Calu3 (cell line): ENCODE results near the gene PDE9A. TPM values are rescaled to one million over a fixed set of nuclear protein-coding genes. Genes with fewer than 3 reads are reported as not detected.

Experiments
- BruUV-seq: library from RNA; stranded (reverse); fragments of 400-500 nt; replicated peaks from 2 replicates; lab custom pipeline; 2021; lab: Mats Ljungman, UMichigan
- CTCF ChIA-PET: fragments of 300-600 bp; sonication (Branson Sonifier 250); formaldehyde crosslinking; loops from one replicate; lab custom pipeline; 2022; ENCODE audit warnings: antibody characterized with exemption; lab: Charles Lee
- DNase-seq: peaks from one replicate; pipeline ENCODE4 v3.0.0; 2022
- H3K27ac Mint-ChIP-seq: one replicate; pipeline ENCODE4 v1.8.0; 2022; ENCODE audit warnings: mixed read lengths; ENCODE audit not compliant: unreplicated experiment
- H3K27me3 Mint-ChIP-seq: one replicate; pipeline ENCODE4 v1.8.0; 2022; ENCODE audit warnings: mixed read lengths; ENCODE audit not compliant: unreplicated experiment
- H3K36me3 Mint-ChIP-seq: one replicate; pipeline ENCODE4 v1.8.0; 2022; ENCODE audit warnings: mild to moderate bottlenecking, moderate library complexity, mixed read lengths; ENCODE audit not compliant: insufficient read depth, unreplicated experiment
- H3K4me1 Mint-ChIP-seq: one replicate; pipeline ENCODE4 v1.8.0; 2022; ENCODE audit warnings: mild to moderate bottlenecking, low read depth, mixed read lengths; ENCODE audit not compliant: unreplicated experiment
- H3K4me3 Mint-ChIP-seq: one replicate; pipeline ENCODE4 v1.8.0; 2022; ENCODE audit warnings: mild to moderate bottlenecking, low read depth, moderate library complexity, mixed read lengths; ENCODE audit not compliant: unreplicated experiment
- H3K9me3 Mint-ChIP-seq: one replicate; pipeline ENCODE4 v1.8.0; 2022; ENCODE audit warnings: low read depth, mixed read lengths; ENCODE audit not compliant: unreplicated experiment
- CTCF ChIP-seq: fragments of 200-600 bp; IDR thresholded peaks from one replicate; pipeline ENCODE4 v1.8.0; 2022; ENCODE audit warnings: antibody characterized with exemption; ENCODE audit not compliant: unreplicated experiment
- intact Hi-C: fragments of 100-400 bp; cut with micrococcal nuclease; formaldehyde crosslinking; loops from one replicate; pipeline ENCODE4 v1.10.0; 2022; ENCODE audit not compliant: unreplicated experiment
- total RNA-seq: library from RNA; stranded (reverse); gene quantifications from 2 replicates; pipeline ENCODE4 v1.2.3, GENCODE V29; 2022

PDE9A gene
- total RNA-seq, 1 experiment from 2014 or later, result 10.9 TPM

GRCh38 chr21:42646076-42646825, 7.2 kb upstream of the PDE9A start:
- H3K4me3 Mint-ChIP-seq, result no peak overlapping the region
- no TSS peak for BruUV-seq
- DNase-seq, result no peak
- H3K9me3 Mint-ChIP-seq, result no peaks in the 10 kb centered on the region
- TF ChIP-seq CTCF, result no peak
- peaks cover 28% of the 10 kb centered on the region for H3K27me3 Mint-ChIP-seq
- no peaks in the 10 kb centered on the region for H3K36me3 Mint-ChIP-seq
- no peak overlapping the region for H3K27ac Mint-ChIP-seq
- CTCF ChIA-PET, result no interaction called here
- intact Hi-C loops, result no loop called here
- no peaks in the 10 kb centered on the region for H3K4me1 Mint-ChIP-seq

GRCh38 chr21:42646836-42647235, 6.6 kb upstream of the PDE9A start:
- no peak for TF ChIP-seq CTCF
- Mint-ChIP-seq H3K27ac (no peak overlapping the region), H3K4me3 (no peak overlapping the region), H3K9me3 (no peaks in the 10 kb centered on the region), H3K36me3 (no peaks in the 10 kb centered on the region), H3K27me3 (peaks cover 23% of the 10 kb centered on the region), H3K4me1 (no peaks in the 10 kb centered on the region)
- intact Hi-C loops, result no loop called here
- CTCF ChIA-PET, result no interaction called here
- DNase-seq, result no peak
- BruUV-seq, result no TSS peak

GRCh38 chr21:42648606-42649005, 4.8 kb upstream of the PDE9A start:
- no peak overlapping the region for H3K27ac Mint-ChIP-seq
- H3K9me3 Mint-ChIP-seq, result no peaks in the 10 kb centered on the region
- intact Hi-C loops, result no loop called here
- peaks cover 13% of the 10 kb centered on the region for H3K27me3 Mint-ChIP-seq
- no peak for DNase-seq
- no peaks in the 10 kb centered on the region for H3K4me1 Mint-ChIP-seq
- no peak overlapping the region for H3K4me3 Mint-ChIP-seq
- TF ChIP-seq CTCF, result no peak
- peaks cover 6% of the 10 kb centered on the region for H3K36me3 Mint-ChIP-seq
- CTCF ChIA-PET, result no interaction called here
- no TSS peak for BruUV-seq

GRCh38 chr21:42649122-42650032, 4.0 kb upstream of the PDE9A start:
- peaks cover 13% of the 10 kb centered on the region for H3K27me3 Mint-ChIP-seq
- DNase-seq, result no peak
- no peak overlapping the region for H3K4me3 Mint-ChIP-seq
- intact Hi-C loops, result loop anchor here (5.0 kb wide), 2 partner anchors 42 to 183 kb away; no protein-coding TSS in a partner anchor
- peaks cover 6% of the 10 kb centered on the region for H3K36me3 Mint-ChIP-seq
- no peaks in the 10 kb centered on the region for H3K4me1 Mint-ChIP-seq
- no TSS peak for BruUV-seq
- H3K27ac Mint-ChIP-seq, result no peak overlapping the region
- CTCF ChIA-PET, result no interaction called here
- TF ChIP-seq CTCF, result no peak
- no peaks in the 10 kb centered on the region for H3K9me3 Mint-ChIP-seq
